Pulmonary artery endothelial cell (primary cell): ENCODE measurements around the gene SMG6. TPM values are rescaled to one million over a fixed set of nuclear protein-coding genes. Genes with fewer than 3 reads are reported as not detected.
"Not testable (repeated sequence)": the region's sequence is repeated elsewhere in the genome, so short reads cannot be mapped to it uniquely, and the experiment has no call there.

Experiments used
- DNase-seq: peaks from one replicate; pipeline ENCODE4 v3.0.0-alpha.2; 2011; ENCODE audit warnings: low read depth, low spot score
- total RNA-seq: library from RNA; depleted of rRNA; stranded (reverse); fragments of >200 nt; gene quantifications from 2 replicates; pipeline ENCODE4 v1.2.3, GENCODE V29; 2014

SMG6 gene
- total RNA-seq, 1 donor from 2014 or later, result 24.9 TPM

GRCh38 chr17:2263183-2264066 is 40.2 kb downstream of the SMG6 start:
- DNase-seq, result no peak

GRCh38 chr17:2262135-2262587 is 41.4 kb downstream of the SMG6 start:
- no peak for DNase-seq

GRCh38 chr17:2259769-2260536 is 43.6 kb downstream of the SMG6 start:
- DNase-seq, result no peak

- not testable (repeated sequence) for DNase-seq
Measured at GRCh38 chr17:2258830-2259229, 44.8 kb downstream of the SMG6 start.

GRCh38 chr17:2253768-2254406 is 49.7 kb downstream of the SMG6 start:
- DNase-seq, result no peak

- DNase-seq, result no peak
Measured at GRCh38 chr17:2253362-2253761, 50.2 kb downstream of the SMG6 start.

- DNase-seq, result no peak
Measured at GRCh38 chr17:2251098-2251497, 52.5 kb downstream of the SMG6 start.

GRCh38 chr17:2250140-2251095 is 53.2 kb downstream of the SMG6 start:
- no peak for DNase-seq

GRCh38 chr17:2247005-2247404 is 56.6 kb downstream of the SMG6 start:
- no peak for DNase-seq

GRCh38 chr17:2244545-2245525 is 58.8 kb downstream of the SMG6 start:
- peak; percentile 90 for DNase-seq

GRCh38 chr17:2243953-2244352 is 59.6 kb downstream of the SMG6 start:
- no peak for DNase-seq

- no peak for DNase-seq
Measured at GRCh38 chr17:2241823-2242222, 61.8 kb downstream of the SMG6 start.

- no peak for DNase-seq
Measured at GRCh38 chr17:2240541-2240940, 63.0 kb downstream of the SMG6 start.

- DNase-seq, result peak; percentile 74
Measured at GRCh38 chr17:2239882-2240430, 63.6 kb downstream of the SMG6 start.

- no peak for DNase-seq
Measured at GRCh38 chr17:2239170-2239551, 64.4 kb downstream of the SMG6 start.

GRCh38 chr17:2238432-2239169 is 65.0 kb downstream of the SMG6 start:
- no peak for DNase-seq

- DNase-seq, result no peak
Measured at GRCh38 chr17:2237950-2238349, 65.6 kb downstream of the SMG6 start.

- DNase-seq, result no peak
Measured at GRCh38 chr17:2237521-2237921, 66.1 kb downstream of the SMG6 start.
